HG02588 (cell line): ENCODE measurements around the gene PATL2.
"Not testable (repeated sequence)": the region's sequence is repeated elsewhere in the genome, so short reads cannot be mapped to it uniquely, and the experiment has no call there.

ENCODE experiments used
- ATAC-seq: cut with Tn5 transposase; IDR thresholded peaks from one replicate; pipeline ENCODE4 v1.9.1; 2021; ENCODE audit warnings: mild to moderate bottlenecking, moderate library complexity; ENCODE audit not compliant: unreplicated experiment

Gene PATL2

DNA sequence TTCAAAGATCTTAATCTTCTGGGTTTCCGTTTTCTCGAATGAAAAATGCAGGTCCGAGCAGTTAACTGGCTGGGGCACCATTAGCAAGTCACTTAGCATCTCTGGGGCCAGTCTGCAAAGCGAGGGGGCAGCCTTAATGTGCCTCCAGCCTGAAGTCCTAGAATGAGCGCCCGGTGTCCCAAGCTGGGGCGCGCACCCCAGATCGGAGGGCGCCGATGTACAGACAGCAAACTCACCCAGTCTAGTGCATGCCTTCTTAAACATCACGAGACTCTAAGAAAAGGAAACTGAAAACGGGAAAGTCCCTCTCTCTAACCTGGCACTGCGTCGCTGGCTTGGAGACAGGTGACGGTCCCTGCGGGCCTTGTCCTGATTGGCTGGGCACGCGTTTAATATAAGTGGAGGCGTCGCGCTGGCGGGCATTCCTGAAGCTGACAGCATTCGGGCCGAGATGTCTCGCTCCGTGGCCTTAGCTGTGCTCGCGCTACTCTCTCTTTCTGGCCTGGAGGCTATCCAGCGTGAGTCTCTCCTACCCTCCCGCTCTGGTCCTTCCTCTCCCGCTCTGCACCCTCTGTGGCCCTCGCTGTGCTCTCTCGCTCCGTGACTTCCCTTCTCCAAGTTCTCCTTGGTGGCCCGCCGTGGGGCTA lies at the start of gene PATL2, which contains the start of gene B2M:
PATL2 (minus strand) TSS at position 228 of the 647 bp plus-strand sequence. CDS start 34,833 bp downstream, outside the sequence.
B2M (plus strand) TSS at position 422 of the 647 bp plus-strand sequence; CDS start at position 452, 30 bp downstream.
- ATAC-seq, result peak; percentile 80

DNA sequence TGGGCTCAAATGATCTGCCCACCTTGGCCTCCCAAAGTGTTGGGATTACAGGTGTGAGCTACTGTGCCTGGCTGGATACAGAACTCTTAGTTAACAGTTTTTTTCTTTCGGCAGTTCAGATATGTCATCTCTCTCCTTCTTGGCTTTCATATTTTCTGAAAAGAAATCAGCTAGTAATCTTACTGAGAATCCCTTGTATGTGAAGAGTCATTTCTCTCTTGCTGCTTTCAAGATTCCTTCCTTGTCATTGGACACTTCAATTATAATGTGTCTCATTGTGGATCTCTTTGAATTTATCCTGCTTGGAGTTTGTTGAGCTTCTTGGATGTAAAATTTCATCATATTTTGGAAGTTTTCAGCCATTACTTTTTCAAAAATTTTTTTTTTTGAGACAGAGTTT lies 42.2 kb upstream of the PATL2 start:
- no peak for ATAC-seq

DNA sequence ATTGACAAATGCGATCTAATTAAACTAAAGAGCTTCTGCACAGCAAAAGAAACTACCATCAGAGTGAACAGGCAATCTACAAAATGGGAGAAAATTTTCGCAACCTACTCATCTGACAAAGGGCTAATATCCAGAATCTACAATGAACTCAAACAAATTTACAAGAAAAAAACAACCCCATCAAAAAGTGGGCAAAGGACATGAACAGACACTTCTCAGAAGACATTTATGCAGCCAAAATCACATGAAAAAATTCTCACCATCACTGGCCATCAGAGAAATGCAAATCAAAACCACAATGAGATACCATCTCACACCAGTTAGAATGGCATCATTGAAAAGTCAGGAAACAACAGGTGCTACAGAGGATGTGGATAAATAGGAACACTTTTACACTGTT lies 32.3 kb upstream of the PATL2 start:
- not testable (repeated sequence) for ATAC-seq

DNA sequence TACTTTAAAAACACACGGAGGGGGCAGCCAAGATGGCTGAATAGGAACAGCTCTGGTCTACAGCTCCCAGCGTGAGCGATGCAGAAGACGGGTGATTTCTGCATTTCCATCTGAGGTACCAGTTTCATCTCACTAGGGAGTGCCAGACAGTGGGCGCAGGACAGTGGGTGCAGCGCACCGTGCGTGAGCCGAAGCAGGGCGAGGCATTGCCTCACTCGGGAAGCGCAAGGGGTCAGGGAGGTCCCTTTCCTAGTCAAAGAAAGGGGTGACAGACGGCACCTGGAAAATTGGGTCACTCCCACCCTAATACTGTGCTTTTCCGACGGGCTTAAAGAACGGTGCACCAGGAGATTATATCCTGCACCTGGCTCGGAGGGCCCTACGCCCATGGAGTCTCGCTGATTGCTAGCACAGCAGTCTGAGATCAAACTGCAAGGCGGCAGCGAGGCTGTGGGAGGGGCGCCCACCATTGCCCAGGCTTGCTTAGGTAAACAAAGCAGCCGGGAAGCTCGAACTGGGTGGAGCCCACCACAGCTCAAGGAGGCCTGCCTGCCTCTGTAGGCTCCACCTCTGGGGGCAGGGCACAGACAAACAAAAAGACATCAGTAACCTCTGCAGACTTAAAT lies 28.2 kb upstream of the PATL2 start:
- ATAC-seq, result not testable (repeated sequence)

DNA sequence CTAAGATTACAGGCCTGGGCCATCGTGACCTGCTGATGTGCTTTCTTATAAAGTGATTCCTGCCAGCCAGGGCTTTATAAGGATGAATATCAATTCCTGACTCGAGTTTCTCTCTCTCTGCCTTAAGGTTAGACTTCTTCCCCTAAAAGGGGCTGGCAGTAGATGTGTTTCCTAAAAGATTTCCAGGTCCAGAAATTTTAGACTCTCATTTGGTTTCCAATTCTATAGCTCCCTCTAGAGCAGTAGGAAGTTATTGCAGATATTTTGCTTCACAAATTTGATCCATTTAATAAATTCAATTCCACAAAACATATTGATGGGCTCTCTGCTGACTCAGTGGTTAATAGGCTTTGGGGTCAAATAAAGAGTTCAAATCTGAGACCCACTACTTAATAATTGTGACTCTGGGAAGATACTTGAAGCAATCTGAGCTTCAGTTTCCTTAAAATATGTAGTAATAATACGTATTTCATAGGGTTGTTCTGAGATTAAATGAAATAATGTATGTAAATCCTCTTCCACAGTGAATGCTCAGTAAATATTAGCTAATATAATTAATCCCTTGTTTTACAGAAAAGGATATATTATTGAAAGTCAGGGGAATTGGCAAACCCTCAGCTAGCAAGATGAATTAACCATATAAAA lies 27.3 kb upstream of the PATL2 start:
- ATAC-seq, result no peak

DNA sequence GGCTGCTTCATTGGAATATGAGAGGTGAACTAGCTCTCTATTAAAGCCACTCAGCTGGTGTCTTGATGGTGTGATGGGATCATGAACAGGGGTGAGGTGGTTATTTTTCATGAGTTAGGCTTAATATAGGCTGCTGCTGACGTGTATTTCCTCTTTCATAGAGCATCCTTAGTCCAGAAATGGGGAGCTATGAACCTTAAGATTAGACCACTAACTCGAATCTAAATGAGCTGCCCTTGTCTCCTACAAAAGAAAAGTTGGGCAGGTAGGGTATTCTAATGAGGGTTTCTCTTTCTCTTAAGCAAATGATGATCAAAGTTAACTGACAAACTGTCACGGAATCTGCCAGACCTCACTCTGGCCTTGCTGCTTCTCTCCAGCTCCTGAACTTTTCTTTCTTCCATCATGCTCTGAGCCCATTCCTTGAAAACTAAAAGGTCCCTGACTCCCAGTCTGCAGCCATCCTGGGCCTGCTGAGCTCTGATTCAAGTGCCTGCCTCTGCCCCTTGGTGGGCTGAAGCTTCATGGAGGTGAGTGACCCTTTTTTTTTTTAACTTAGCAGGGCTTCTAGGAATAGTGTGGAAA lies 25.1 kb upstream of the PATL2 start, which contains the start of gene TRIM69:
TRIM69 (plus strand) TSS at position 348 of the 585 bp plus-strand sequence; CDS start at position 525, 177 bp downstream.
- ATAC-seq, result peak; percentile 35

DNA sequence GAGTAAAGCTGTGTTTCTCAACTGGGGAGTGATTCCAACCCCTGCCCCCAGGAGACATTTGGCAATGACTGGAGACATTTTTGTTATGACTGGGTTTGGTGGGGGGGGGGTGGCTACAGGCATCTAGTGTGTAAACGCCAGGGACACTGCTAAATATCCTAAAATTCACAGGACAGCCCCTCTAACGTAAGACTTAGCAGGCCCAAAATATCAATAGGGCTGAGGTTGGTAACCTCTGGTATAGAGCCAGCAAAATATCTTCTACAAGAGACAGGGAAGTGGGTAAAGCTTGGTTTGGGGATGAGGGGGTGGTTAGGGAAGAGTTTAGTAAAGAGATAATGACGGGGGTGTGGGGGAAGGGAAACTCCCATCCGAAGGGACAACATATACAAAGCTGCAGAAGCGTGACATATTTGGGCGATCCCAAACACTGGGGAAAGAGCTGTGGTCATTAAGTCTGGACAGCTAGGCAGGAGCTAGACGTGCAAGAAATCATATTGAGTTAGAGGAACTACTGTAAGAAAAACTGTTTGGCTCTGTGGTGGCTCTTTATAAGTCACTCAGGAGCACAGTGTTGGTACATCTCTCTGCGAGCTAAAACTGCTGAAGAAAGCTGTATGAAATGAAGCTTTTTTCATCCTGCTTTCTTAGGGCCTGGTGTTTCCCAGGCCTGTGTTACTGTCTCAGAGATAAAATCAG lies 24.5 kb upstream of the PATL2 start:
- peak; percentile 43 for ATAC-seq

DNA sequence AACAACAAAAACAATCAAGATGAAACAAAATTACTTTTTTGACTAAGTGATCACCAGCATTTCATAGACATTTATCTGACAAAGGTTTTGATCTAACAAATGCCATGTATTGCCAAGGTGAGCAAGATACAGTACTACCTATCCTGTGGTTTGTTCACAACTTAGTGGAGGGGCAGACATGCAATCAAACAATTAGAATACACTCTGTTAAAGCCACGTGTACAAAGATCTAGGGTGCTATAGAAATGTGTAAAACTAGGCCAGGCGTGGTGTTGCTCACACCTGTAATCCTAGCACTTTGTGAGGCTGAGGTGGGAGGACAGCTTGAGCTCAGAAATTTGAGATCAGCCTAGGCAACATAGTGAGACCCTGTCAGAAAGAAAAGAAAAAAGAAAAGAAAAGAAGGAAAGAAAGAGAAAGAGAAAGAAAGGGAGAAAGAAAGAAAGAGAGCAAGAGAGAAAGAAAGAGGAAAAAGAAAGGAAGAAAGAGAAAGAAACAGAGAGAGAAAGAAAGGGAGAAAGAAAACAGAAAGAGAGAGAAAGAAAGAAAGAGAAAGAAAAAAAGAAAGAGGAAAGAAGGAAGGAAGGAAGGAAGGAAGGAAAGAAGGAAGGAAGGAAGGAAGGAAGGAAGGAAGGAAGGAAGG lies 23.8 kb upstream of the PATL2 start:
- no peak for ATAC-seq

DNA sequence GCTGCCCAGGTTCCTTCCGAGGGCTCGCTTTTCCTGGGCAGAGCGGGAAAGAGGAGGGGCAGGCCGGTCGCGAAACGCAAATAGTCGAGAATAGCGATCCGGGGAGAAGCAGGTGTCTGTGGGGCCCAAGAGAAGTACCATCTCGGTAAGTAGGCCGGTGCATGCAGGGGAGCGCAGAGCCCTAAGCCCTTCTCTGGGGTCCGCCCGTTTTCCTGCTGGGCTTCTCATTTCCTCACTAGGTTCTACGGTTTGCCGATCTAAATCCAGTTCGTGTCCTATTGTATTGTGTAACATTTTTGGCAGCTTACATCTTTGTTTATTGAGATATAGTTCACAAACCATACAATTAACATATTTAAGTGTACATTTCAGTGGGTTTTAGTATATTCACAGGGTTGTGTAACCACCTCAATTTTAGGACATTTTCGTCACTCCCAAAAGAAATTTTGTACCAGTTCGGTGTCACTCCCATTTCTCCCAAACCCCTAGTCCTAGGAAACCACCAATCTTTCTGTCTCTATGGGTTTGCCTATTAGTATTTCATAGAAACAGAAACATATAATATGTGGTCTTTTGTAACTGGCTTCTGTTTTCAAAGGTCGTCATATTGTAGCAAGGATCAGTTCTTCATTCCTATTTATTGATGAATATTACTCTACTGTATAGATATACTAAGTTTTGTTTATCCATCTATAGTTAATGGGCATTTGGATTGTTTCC lies 18.4 kb upstream of the PATL2 start:
- peak; percentile 3 for ATAC-seq

DNA sequence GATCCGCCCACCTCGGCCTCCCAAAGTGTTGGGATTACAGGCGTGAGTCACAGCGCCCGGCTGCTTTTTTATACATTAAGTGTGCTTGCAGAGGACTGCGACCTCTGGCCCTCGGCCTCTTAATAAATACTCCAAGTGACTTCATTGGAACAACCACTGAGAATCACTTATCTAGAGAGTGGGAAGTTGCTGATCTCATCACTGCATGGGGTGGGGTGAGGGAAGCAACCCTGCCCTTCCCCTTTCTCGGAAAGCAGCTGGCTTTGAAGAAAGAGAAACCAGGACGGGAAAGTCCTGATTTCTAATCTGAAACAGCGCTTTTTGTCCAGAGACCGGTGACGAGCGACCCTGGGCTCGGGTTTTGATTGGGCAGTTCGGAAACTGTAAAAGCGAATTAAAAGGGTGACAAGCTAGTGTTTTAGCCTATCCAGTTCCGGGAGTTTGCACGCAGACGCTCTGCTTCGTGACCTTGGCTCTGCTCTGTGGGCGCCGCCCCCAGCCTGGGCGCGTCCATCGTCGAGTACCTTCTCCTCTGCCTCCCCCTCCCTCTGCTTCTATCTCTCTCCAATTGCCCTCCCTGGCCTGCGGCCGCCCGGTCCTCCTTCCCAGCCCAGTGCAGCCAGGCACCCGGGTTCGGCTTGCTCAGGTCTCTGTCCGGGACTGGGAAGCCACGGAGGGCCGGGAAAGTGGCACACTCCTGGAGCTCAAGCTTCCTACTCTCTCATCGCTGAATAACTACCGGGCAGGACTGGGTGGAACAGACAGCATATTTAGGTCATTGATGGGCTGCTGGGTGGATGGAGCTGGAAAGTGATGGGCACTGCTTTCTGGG lies 17.7 kb upstream of the PATL2 start:
- ATAC-seq, result peak; percentile 73

DNA sequence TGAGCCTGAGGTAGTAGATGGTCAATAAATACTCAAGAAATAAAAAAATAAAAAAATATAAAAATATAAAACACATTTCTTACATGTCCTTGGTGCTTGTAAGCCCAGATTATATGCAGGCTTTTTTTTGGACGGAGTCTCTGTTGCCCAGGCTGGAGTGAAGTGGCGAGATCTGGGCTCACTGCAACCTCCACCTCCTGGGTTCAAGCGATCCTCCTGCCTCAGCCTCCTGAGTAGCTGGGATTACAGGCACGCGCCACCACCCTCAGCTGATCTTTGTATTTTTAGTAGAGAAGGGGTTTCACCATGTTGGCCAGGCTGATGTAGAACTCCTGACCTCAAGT lies 17.1 kb upstream of the PATL2 start:
- not testable (repeated sequence) for ATAC-seq

DNA sequence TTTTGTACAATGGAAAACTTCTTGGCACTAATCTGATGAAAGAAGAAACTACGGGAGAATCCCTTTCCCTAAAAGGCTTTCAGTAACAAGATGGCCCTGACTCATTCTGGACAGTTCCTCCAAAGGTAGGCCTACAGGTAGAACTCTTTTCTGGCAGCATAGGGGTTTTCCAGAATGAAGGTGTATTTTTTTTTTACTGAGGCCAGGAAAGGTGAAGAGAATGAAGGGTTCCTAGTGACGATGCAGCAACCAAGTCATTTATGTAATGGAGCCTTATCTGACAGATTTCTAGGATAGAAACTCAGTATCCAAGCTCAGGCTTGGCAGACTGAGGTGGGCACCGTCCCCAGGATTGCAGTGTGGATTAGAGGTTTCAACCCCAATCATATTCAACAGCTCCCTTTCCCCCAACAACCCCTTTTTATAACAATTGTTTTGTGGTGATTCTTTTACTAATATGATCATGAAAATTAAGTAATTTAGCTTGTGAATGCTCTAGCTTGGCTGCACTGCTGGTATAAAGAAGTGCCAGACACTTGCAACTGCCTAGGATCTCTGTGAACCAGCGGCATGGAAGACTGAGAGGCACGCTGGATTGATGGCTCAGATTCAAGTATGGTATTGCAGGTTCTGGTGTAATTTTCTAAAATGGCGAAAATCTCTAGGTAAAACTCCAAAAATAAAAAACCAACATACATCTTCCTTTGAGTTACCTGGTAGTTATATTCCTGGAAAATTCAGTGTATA lies 16.5 kb upstream of the PATL2 start:
- no peak for ATAC-seq

DNA sequence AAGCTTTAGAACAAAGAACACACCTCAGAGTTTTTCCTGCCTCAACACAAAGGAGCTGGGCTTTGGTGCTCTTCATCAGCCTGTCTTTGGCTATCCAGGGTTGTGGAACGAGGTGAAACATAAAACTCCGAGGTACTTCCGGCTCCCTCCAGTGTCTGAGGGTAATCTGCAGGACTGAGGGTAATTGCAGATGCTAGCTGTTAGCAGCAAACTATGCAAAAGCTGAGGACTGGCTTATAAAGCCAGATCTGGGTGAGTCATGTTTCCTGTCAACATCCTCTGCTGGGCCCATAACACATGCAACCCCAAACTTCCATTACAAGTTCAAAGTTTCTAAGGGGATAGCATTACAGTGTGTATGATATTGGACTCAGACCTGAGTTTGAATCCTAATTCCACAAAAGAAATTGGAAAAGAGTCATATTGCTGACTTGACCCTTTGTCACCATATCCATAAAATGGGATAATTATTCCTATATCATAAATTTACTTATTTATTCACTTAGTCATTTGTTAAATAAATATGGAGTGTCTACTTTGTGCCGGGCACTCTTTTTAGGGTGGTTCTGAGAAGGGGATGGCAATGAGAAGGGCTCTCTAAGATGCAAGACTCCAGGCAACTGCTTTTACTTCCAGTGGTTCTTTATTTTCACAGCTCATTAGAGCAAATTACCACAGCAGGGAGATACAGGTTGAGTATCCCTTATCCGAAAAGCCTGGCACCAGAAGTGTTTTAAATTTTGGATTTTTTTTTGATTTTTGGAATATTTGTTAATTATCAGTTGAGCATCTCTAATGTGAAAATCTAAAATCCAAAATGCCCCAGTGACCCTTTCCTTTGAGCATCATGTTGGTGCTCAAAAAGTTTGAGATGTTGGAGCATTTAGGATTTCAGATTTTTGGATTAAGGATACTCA lies 15.7 kb upstream of the PATL2 start:
- peak; percentile 35 for ATAC-seq

DNA sequence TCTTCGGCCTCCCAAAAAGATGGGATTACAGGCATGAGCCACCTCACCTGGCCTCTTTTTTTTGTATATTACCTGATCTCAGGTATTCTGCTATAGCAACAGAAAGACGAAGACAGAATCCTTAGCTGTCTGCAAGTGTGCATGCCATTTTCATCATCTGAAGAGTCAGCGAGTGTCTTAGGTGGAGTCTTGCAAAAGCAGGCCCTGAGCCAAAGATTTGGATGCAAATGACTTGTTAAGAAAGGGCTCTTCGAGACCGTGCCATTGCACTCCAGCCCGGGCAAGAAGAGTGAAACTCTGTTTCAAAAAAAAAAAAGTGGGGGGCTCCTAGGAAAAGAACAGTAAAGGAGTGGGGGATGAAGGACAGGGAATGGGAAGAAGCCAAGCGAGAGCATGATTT lies 15.0 kb upstream of the PATL2 start:
- ATAC-seq, result no peak

DNA sequence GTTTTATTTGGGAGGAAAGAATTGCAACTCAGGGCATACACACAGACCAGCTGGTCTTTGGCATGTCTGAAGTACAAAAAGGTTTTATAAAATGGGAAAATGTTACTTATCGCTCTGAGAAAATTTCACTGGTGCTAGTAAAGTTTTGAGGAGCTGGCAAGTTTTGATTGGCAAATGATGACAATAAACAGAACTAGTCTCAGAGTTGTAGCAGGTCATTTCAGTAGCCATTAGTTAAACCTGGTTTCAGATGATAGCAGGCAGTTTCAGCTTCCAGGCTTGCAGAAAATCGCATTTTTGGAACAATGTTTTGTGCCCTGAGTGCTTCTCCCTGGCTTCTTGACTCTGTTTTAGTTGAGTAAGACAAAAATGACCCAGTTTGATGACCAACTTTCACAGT lies 10.9 kb upstream of the PATL2 start:
- ATAC-seq, result no peak

DNA sequence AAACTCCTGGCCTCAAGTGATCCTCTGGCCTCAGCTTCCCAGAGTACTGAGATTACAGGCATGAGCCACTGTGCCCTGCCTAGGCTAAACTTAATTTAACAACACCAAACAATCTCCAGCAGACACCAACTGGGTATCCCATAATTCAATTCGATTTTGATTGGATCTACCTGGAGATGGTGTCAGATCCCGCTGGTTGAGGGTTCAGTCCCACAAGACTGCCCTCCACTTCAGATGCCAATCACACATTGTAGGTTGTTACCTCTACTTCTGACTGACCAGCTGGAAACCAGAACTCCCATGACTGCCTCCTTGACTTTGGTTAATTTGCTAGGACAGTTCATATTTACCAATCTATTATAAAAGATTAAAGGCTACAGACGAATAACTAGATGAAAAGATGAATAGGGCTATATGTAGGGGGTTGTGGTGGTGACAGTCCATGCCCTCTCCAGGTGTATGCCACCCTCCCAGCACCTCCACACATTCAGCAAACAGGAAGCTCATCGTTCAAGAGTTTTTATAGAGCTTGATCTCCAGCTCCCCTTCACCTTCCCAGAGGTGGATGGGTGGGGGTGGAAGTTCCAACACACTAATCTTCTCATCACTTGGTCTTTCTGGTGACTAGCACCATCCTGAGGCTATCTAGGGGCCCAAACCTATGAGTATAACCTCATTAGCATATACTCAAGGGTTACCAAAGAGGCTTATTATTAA lies 9.5 kb upstream of the PATL2 start:
- ATAC-seq, result no peak

DNA sequence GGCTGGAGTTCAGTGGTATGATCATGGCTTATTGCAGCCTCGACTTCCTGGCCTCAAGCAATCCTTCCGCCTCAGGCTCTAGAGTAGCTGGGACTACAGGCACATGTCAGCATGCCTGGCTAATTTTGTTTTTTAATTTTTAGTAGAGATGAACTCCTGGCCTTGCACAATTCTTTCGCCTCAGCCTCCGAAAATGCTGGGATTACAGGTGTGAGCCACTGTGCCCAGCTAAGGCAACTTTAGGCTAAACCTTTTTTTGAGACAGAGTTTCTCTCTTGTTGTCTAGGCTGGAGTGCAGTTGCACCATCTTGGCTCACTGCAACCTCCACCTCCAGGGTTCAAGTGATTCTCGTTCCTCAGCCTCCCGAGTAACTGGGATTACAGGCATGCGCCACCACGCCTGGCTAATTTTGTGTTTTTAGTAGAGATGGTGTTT lies 8.9 kb upstream of the PATL2 start:
- not testable (repeated sequence) for ATAC-seq
